ENCODE data around the gene PTRH1. TPM values are rescaled to one million over a fixed set of nuclear protein-coding genes. Genes with fewer than 3 reads are reported as not detected.

PTRH1 gene
- total RNA-seq = 13.0 and 13.8 TPM in 2 replicates

GRCh38 chr9:127715470-127716337 lies at the start of gene PTRH1, which contains the start of gene TTC16:
TSS of gene PTRH1 (minus strand) at chr9:127715663. CDS start at chr9:127715639, 24 bp downstream.
TSS of gene TTC16 (plus strand) at chr9:127716079. CDS start at chr9:127716146, 67 bp downstream.

GRCh38 chr9:127734747-127735529 lies 19.5 kb upstream of the PTRH1 start, which contains the start of gene TOR2A:
TSS of gene TOR2A (minus strand) at chr9:127735294. CDS start at chr9:127735270, 24 bp downstream.

GRCh38 chr9:127706836-127707241 lies 8.6 kb downstream of the PTRH1 start, which contains the start of gene CFAP157:
TSS of gene CFAP157 (plus strand) at chr9:127706988. CDS start at chr9:127707032, 44 bp downstream.

Other genes with a start within 250 kb of the PTRH1 start
- 29.2 and 42.9 TPM in 2 replicates for gene STXBP1, start 103.4 kb downstream of the PTRH1 start, total RNA-seq
- 0.16 TPM in 1 of 2 replicates, not detected in the other for gene CFAP157, start 8.7 kb downstream of the PTRH1 start, total RNA-seq
- gene TTC16, start 416 bp upstream of the PTRH1 start, total RNA-seq = not detected in 2 replicates
- 3.8 and 4.7 TPM in 2 replicates for gene TOR2A, start 19.6 kb upstream of the PTRH1 start, total RNA-seq
- under 0.01 and 0.36 TPM in 2 replicates for gene SH2D3C, start 63.0 kb upstream of the PTRH1 start, total RNA-seq
- 53.1 and 57.9 TPM in 2 replicates for gene CDK9, start 70.4 kb upstream of the PTRH1 start, total RNA-seq
- 79.1 and 93.1 TPM in 2 replicates for gene FPGS, start 87.2 kb upstream of the PTRH1 start, total RNA-seq
- gene ENG, start 139.0 kb upstream of the PTRH1 start, total RNA-seq = 28.9 and 33.0 TPM in 2 replicates
- gene AK1, start 162.0 kb upstream of the PTRH1 start, total RNA-seq = 62.8 and 85.4 TPM in 2 replicates
- gene ST6GALNAC6, start 183.9 kb upstream of the PTRH1 start, total RNA-seq = 80.3 and 89.6 TPM in 2 replicates
- gene ST6GALNAC4, start 201.4 kb upstream of the PTRH1 start, total RNA-seq = 30.8 and 31.7 TPM in 2 replicates
- gene PIP5KL1, start 215.1 kb upstream of the PTRH1 start, total RNA-seq = 2.9 and 4.7 TPM in 2 replicates
- gene DPM2, start 222.2 kb upstream of the PTRH1 start, total RNA-seq = 10.2 and 11.0 TPM in 2 replicates